ENCODE data around the gene MGRN1. TPM values are rescaled to one million over a fixed set of nuclear protein-coding genes. Genes with fewer than 3 reads are reported as not detected.

Gene MGRN1
- total RNA-seq, 1 experiment from 2014 or later: 61.3 TPM

- Mint-ChIP-seq H3K9me3 (ENCODE audit: unreplicated experiment) (no peaks in the 10 kb centered on the region), H3K4me1 (ENCODE audit: insufficient read depth, unreplicated experiment) (no peaks in the 10 kb centered on the region), H3K4me3 (ENCODE audit: unreplicated experiment) (no peak overlapping the region), H3K36me3 (ENCODE audit: insufficient read depth, unreplicated experiment) (peaks cover 63% of the 10 kb centered on the region), H3K27me3 (ENCODE audit: insufficient read depth, unreplicated experiment) (no peaks in the 10 kb centered on the region), H3K27ac (ENCODE audit: low read depth, unreplicated experiment) (no peak overlapping the region)
- BruUV-seq (replicated peaks): no TSS peak
- DNase-seq (ENCODE audit: unreplicated experiment): no peak
- ChIA-PET POLR2A (interaction anchor here (0.8 to 2.9 kb wide), 2 partner anchors 11 to 70 kb away, joined by 3 to 8 read pairs; no protein-coding TSS in a partner anchor), CTCF (interaction anchor here (0.7 to 1.2 kb wide), 2 partner anchors 21 to 36 kb away, joined by 3 read pairs; no protein-coding TSS in a partner anchor)
- intact Hi-C loops (cut with micrococcal nuclease): no loop called here
- TF ChIP-seq CTCF (IDR thresholded peaks at IDR 0.05; ENCODE audit: unreplicated experiment): no peak
Measured at GRCh38 chr16:4699046-4699556, 74.5 kb downstream of the MGRN1 start.

GRCh38 chr16:4700380-4700996 lies 75.9 kb downstream of the MGRN1 start:
- Mint-ChIP-seq H3K4me1 (ENCODE audit: insufficient read depth, unreplicated experiment) (no peaks in the 10 kb centered on the region), H3K36me3 (ENCODE audit: insufficient read depth, unreplicated experiment) (peaks cover 64% of the 10 kb centered on the region), H3K27ac (ENCODE audit: low read depth, unreplicated experiment) (no peak overlapping the region), H3K4me3 (ENCODE audit: unreplicated experiment) (no peak overlapping the region), H3K27me3 (ENCODE audit: insufficient read depth, unreplicated experiment) (no peaks in the 10 kb centered on the region), H3K9me3 (ENCODE audit: unreplicated experiment) (no peaks in the 10 kb centered on the region)
- no peak for TF ChIP-seq CTCF (IDR thresholded peaks at IDR 0.05; ENCODE audit: unreplicated experiment)
- POLR2A ChIA-PET: interaction anchor here (2.9 kb wide), 1 partner anchor 10 kb away, joined by 8 read pairs; no protein-coding TSS in a partner anchor
- CTCF ChIA-PET: interaction anchor here (1.2 kb wide), 1 partner anchor 20 kb away, joined by 3 read pairs; no protein-coding TSS in a partner anchor
- BruUV-seq (replicated peaks): no TSS peak
- no peak for DNase-seq (ENCODE audit: unreplicated experiment)
- intact Hi-C loops (cut with micrococcal nuclease): no loop called here

- H3K27me3 Mint-ChIP-seq (ENCODE audit: insufficient read depth, unreplicated experiment): no peaks in the 10 kb centered on the region
- H3K36me3 Mint-ChIP-seq (ENCODE audit: insufficient read depth, unreplicated experiment): peaks cover 64% of the 10 kb centered on the region
- no peak overlapping the region for H3K4me3 Mint-ChIP-seq (ENCODE audit: unreplicated experiment)
- no peaks in the 10 kb centered on the region for H3K4me1 Mint-ChIP-seq (ENCODE audit: insufficient read depth, unreplicated experiment)
- POLR2A ChIA-PET: interaction anchor here (2.9 kb wide), 1 partner anchor 9 kb away, joined by 8 read pairs; no protein-coding TSS in a partner anchor
- CTCF ChIA-PET: no interaction called here
- BruUV-seq (replicated peaks): no TSS peak
- no peak overlapping the region for H3K27ac Mint-ChIP-seq (ENCODE audit: low read depth, unreplicated experiment)
- DNase-seq (ENCODE audit: unreplicated experiment): no peak
- intact Hi-C loops (cut with micrococcal nuclease): no loop called here
- H3K9me3 Mint-ChIP-seq (ENCODE audit: unreplicated experiment): no peaks in the 10 kb centered on the region
- TF ChIP-seq CTCF (IDR thresholded peaks at IDR 0.05; ENCODE audit: unreplicated experiment): no peak
Measured at GRCh38 chr16:4700997-4701743, 76.5 kb downstream of the MGRN1 start.

GRCh38 chr16:4701791-4702465 lies 77.3 kb downstream of the MGRN1 start:
- H3K27me3 Mint-ChIP-seq (ENCODE audit: insufficient read depth, unreplicated experiment): no peaks in the 10 kb centered on the region
- CTCF ChIA-PET: interaction anchor here (1.1 kb wide), 1 partner anchor 299 kb away, joined by 3 read pairs; no protein-coding TSS in a partner anchor
- peaks cover 66% of the 10 kb centered on the region for H3K36me3 Mint-ChIP-seq (ENCODE audit: insufficient read depth, unreplicated experiment)
- H3K4me3 Mint-ChIP-seq (ENCODE audit: unreplicated experiment): no peak overlapping the region
- H3K4me1 Mint-ChIP-seq (ENCODE audit: insufficient read depth, unreplicated experiment): no peaks in the 10 kb centered on the region
- DNase-seq (ENCODE audit: unreplicated experiment): no peak
- TF ChIP-seq CTCF (IDR thresholded peaks at IDR 0.05; ENCODE audit: unreplicated experiment): no peak
- POLR2A ChIA-PET: interaction anchor here (2.9 kb wide), 1 partner anchor 8 kb away, joined by 8 read pairs; no protein-coding TSS in a partner anchor
- BruUV-seq (replicated peaks): no TSS peak
- no peak overlapping the region for H3K27ac Mint-ChIP-seq (ENCODE audit: low read depth, unreplicated experiment)
- intact Hi-C loops (cut with micrococcal nuclease): no loop called here
- H3K9me3 Mint-ChIP-seq (ENCODE audit: unreplicated experiment): no peaks in the 10 kb centered on the region

All from MCF 10A (cell line).